Measurements from ENCODE around the gene KDM2B.
A peak's percentile ranks its signal among the peaks of the same experiment; 100 is the strongest.

KDM2B gene

DNA sequence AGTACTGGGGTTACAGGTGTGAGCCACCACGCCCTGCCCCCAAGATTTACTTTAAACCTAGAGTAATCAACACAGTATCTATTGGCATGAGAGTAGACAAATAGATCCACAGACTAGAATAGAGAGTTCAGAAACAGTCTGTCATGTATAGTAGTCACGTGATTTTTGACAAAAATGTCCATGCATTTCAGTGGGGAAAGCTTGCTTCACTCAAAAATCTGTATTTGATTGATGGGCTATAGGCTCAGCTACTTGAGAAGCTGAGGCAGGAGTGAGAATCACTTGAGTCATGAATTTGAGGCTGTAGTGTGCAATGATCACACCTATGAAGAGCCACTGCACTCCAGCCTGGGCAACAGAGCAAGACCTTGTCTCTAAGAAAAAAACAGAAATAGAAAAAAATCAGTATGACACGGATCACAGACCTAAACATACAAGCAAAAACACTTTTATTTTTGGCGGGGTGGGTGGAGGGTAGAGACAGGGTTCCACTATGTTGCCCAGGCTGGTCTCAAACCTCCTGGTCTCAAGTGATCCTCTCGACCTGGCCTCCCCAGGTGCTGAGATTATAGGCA, 37.9 kb upstream of the KDM2B start:
- no peak overlapping the region for H4K91ac ChIP-seq (ENCODE audit: low read length)
- no peak overlapping the region for H3K23ac ChIP-seq (ENCODE audit: low read length in 2 of 2)
- H3K4me1 ChIP-seq (ENCODE audit: control insufficient read depth, insufficient read depth, low read depth, low read length): no peaks in the 10 kb centered on the region
- H2BK5ac ChIP-seq (ENCODE audit: low read depth, low read length, poor library complexity, severe bottlenecking): no peak overlapping the region
- no peak overlapping the region for H2BK120ac ChIP-seq (ENCODE audit: low read depth, low read length)
- no peaks in the 10 kb centered on the region for H3K27me3 ChIP-seq (ENCODE audit: control insufficient read depth in 1 of 2, insufficient read depth in 1 of 2, low read length in 2 of 2)
- no peak overlapping the region for H3K18ac ChIP-seq (ENCODE audit: low read depth in 1 of 2, low read length in 2 of 2)
- H2AK5ac ChIP-seq (ENCODE audit: low read length, severe bottlenecking): no peak overlapping the region
- H3K36me3 ChIP-seq (ENCODE audit: control insufficient read depth in 1 of 2, insufficient read depth in 2 of 2, low read depth in 1 of 2, low read length in 2 of 2): no peaks in the 10 kb centered on the region
- H3K14ac ChIP-seq (ENCODE audit: low read length in 2 of 2): no peak overlapping the region
- H3K79me1 ChIP-seq (replicated peaks; ENCODE audit: low read length, poor library complexity, severe bottlenecking): no peaks in the 10 kb centered on the region
- no peak overlapping the region for H2BK15ac ChIP-seq (ENCODE audit: low read depth, poor library complexity, severe bottlenecking)
- no peak overlapping the region for H3K9ac ChIP-seq (ENCODE audit: low read length)
- no peaks in the 10 kb centered on the region for H3K9me3 ChIP-seq (ENCODE audit: control insufficient read depth, low read length)
- no peak for DNase-seq
- H2BK12ac ChIP-seq (ENCODE audit: low read length in 2 of 2): no peak overlapping the region
- no peak overlapping the region for H3K27ac ChIP-seq (ENCODE audit: low read length, poor library complexity, severe bottlenecking)
- H2AFZ ChIP-seq (ENCODE audit: low read depth, low read length): no peak overlapping the region
- no peak overlapping the region for H3K4ac ChIP-seq (ENCODE audit: low read depth in 1 of 2, low read length in 2 of 2)
- no peak overlapping the region for H3K4me2 ChIP-seq (ENCODE audit: low read length, poor library complexity, severe bottlenecking)
- 80% methylated on average over 4 of the region's 5 CpGs for WGBS
- H3K4me3 ChIP-seq (ENCODE audit: insufficient read depth in 1 of 2, low read depth in 1 of 2, low read length in 2 of 2): no peak overlapping the region
- no peak overlapping the region for H4K8ac ChIP-seq (ENCODE audit: low read length)

DNA sequence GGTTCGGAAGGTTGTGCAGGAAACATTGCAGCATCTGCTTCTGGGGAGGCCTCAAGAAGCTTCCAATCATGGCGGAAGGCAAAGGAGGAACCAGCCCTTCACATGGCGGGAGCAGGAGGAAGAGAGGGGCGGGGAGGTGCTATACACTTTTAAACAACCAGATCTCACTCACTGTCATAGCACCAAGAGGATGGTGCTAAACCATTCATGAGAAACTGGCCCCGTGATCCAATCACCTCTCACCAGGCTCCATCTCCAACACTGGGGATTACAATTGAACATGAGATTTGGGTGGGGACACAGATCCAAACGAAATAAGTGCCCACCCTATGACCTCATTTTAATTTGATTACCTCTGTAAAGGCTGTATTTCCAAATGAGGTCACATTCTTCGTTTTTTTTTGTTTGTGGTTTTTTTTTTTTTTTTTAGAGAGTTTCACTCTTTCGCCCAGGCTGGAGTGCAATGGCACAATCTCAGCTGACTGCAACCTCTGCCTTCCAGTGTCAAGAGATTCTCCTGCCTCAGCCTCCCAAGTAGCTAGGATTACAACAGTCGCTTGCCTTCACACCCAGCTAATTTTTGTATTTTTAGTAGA, 34.1 kb upstream of the KDM2B start:
- Histone ChIP-seq H3K9me3 (ENCODE audit: control insufficient read depth, low read length) (no peaks in the 10 kb centered on the region), H3K27me3 (ENCODE audit: control insufficient read depth in 1 of 2, insufficient read depth in 1 of 2, low read length in 2 of 2) (no peaks in the 10 kb centered on the region), H2AK5ac (ENCODE audit: low read length, severe bottlenecking) (no peak overlapping the region), H3K4me3 (ENCODE audit: insufficient read depth in 1 of 2, low read depth in 1 of 2, low read length in 2 of 2) (no peak overlapping the region), H2AFZ (ENCODE audit: low read depth, low read length) (no peak overlapping the region), H3K4me1 (ENCODE audit: control insufficient read depth, insufficient read depth, low read depth, low read length) (no peaks in the 10 kb centered on the region), H3K9ac (ENCODE audit: low read length) (no peak overlapping the region), H3K18ac (ENCODE audit: low read depth in 1 of 2, low read length in 2 of 2) (no peak overlapping the region), H3K79me1 (replicated peaks; ENCODE audit: low read length, poor library complexity, severe bottlenecking) (no peaks in the 10 kb centered on the region), H4K8ac (ENCODE audit: low read length) (no peak overlapping the region), H3K23ac (ENCODE audit: low read length in 2 of 2) (no peak overlapping the region), H4K91ac (ENCODE audit: low read length) (no peak overlapping the region), H3K4me2 (ENCODE audit: low read length, poor library complexity, severe bottlenecking) (no peak overlapping the region), H2BK15ac (ENCODE audit: low read depth, poor library complexity, severe bottlenecking) (no peak overlapping the region), H3K36me3 (ENCODE audit: control insufficient read depth in 1 of 2, insufficient read depth in 2 of 2, low read depth in 1 of 2, low read length in 2 of 2) (no peaks in the 10 kb centered on the region), H2BK5ac (ENCODE audit: low read depth, low read length, poor library complexity, severe bottlenecking) (no peak overlapping the region), H2BK120ac (ENCODE audit: low read depth, low read length) (no peak overlapping the region), H3K4ac (ENCODE audit: low read depth in 1 of 2, low read length in 2 of 2) (no peak overlapping the region), H3K14ac (ENCODE audit: low read length in 2 of 2) (no peak overlapping the region), H3K27ac (ENCODE audit: low read length, poor library complexity, severe bottlenecking) (no peak overlapping the region), H2BK12ac (ENCODE audit: low read length in 2 of 2) (no peak overlapping the region)
- DNase-seq: no peak
- WGBS: 97% methylated on average over 6 of the region's 9 CpGs

DNA sequence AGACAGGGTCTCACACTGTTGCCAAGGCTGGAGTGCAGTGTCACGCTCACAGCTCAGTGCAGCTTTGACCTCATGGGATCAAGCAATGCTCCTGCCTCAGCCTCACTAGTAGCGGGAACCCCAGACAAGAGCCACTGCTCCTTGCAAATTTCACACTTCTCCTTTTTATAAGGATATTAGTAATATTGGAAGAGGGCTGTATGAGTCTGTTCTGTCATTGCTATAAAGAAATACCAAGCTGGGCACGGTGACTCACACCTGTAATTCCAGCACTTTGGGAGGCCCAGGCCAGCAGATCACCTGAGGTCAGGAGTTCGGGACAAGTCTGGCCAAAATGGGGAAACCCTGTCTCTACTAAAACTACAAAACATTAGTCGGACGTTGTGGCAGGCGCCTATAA, 32.6 kb upstream of the KDM2B start:
- H3K9ac ChIP-seq (ENCODE audit: low read length): no peak overlapping the region
- H2BK120ac ChIP-seq (ENCODE audit: low read depth, low read length): no peak overlapping the region
- no peak overlapping the region for H3K27ac ChIP-seq (ENCODE audit: low read length, poor library complexity, severe bottlenecking)
- no peak overlapping the region for H2BK15ac ChIP-seq (ENCODE audit: low read depth, poor library complexity, severe bottlenecking)
- H2AK5ac ChIP-seq (ENCODE audit: low read length, severe bottlenecking): no peak overlapping the region
- H3K18ac ChIP-seq (ENCODE audit: low read depth in 1 of 2, low read length in 2 of 2): no peak overlapping the region
- no peak overlapping the region for H3K23ac ChIP-seq (ENCODE audit: low read length in 2 of 2)
- no peak overlapping the region for H4K8ac ChIP-seq (ENCODE audit: low read length)
- H3K4me1 ChIP-seq (ENCODE audit: control insufficient read depth, insufficient read depth, low read depth, low read length): no peaks in the 10 kb centered on the region
- H3K9me3 ChIP-seq (ENCODE audit: control insufficient read depth, low read length): no peaks in the 10 kb centered on the region
- H2AFZ ChIP-seq (ENCODE audit: low read depth, low read length): no peak overlapping the region
- no peak overlapping the region for H2BK12ac ChIP-seq (ENCODE audit: low read length in 2 of 2)
- H4K91ac ChIP-seq (ENCODE audit: low read length): no peak overlapping the region
- no peak for DNase-seq
- no peak overlapping the region for H3K14ac ChIP-seq (ENCODE audit: low read length in 2 of 2)
- H3K4ac ChIP-seq (ENCODE audit: low read depth in 1 of 2, low read length in 2 of 2): no peak overlapping the region
- H3K36me3 ChIP-seq (ENCODE audit: control insufficient read depth in 1 of 2, insufficient read depth in 2 of 2, low read depth in 1 of 2, low read length in 2 of 2): no peaks in the 10 kb centered on the region
- H2BK5ac ChIP-seq (ENCODE audit: low read depth, low read length, poor library complexity, severe bottlenecking): no peak overlapping the region
- no peak overlapping the region for H3K4me3 ChIP-seq (ENCODE audit: insufficient read depth in 1 of 2, low read depth in 1 of 2, low read length in 2 of 2)
- WGBS: 93% methylated on average over 6 of the region's 7 CpGs
- H3K27me3 ChIP-seq (ENCODE audit: control insufficient read depth in 1 of 2, insufficient read depth in 1 of 2, low read length in 2 of 2): no peaks in the 10 kb centered on the region
- no peaks in the 10 kb centered on the region for H3K79me1 ChIP-seq (replicated peaks; ENCODE audit: low read length, poor library complexity, severe bottlenecking)
- no peak overlapping the region for H3K4me2 ChIP-seq (ENCODE audit: low read length, poor library complexity, severe bottlenecking)

DNA sequence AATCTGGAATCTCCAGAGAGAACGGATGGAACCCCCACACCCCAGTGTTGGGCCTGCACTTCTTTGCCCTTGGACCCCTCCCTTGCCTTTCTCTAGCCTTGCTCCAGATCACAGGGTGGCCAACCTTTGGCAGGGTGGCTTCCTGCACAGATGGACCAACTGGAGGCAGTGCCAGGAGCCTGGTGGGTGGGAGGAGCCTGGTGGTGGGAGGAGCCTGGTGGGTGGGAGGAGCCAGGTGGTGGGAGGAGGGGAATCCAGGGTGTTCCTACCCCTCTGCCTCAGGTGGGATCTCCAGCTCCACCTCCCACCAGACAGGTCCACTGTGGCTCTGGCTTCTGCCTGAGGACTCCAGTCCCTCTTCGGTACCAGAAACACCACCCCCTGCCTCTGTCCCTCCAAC, 30.5 kb upstream of the KDM2B start:
- 85% methylated on average over 2 of the region's 2 CpGs for WGBS
- no peak overlapping the region for H3K14ac ChIP-seq (ENCODE audit: low read length in 2 of 2)
- no peak overlapping the region for H2AK5ac ChIP-seq (ENCODE audit: low read length, severe bottlenecking)
- no peak overlapping the region for H2BK15ac ChIP-seq (ENCODE audit: low read depth, poor library complexity, severe bottlenecking)
- H2AFZ ChIP-seq (ENCODE audit: low read depth, low read length): no peak overlapping the region
- no peaks in the 10 kb centered on the region for H3K79me1 ChIP-seq (replicated peaks; ENCODE audit: low read length, poor library complexity, severe bottlenecking)
- H2BK5ac ChIP-seq (ENCODE audit: low read depth, low read length, poor library complexity, severe bottlenecking): no peak overlapping the region
- no peak overlapping the region for H3K27ac ChIP-seq (ENCODE audit: low read length, poor library complexity, severe bottlenecking)
- H3K4me2 ChIP-seq (ENCODE audit: low read length, poor library complexity, severe bottlenecking): no peak overlapping the region
- H3K4ac ChIP-seq (ENCODE audit: low read depth in 1 of 2, low read length in 2 of 2): no peak overlapping the region
- no peak overlapping the region for H4K91ac ChIP-seq (ENCODE audit: low read length)
- no peak for DNase-seq
- H3K18ac ChIP-seq (ENCODE audit: low read depth in 1 of 2, low read length in 2 of 2): peak overlapping the region in 1 of 2 experiments; percentile 28
- peak overlapping the region; percentile 85 for H3K9ac ChIP-seq (ENCODE audit: low read length)
- H3K9me3 ChIP-seq (ENCODE audit: control insufficient read depth, low read length): no peaks in the 10 kb centered on the region
- no peak overlapping the region for H3K4me3 ChIP-seq (ENCODE audit: insufficient read depth in 1 of 2, low read depth in 1 of 2, low read length in 2 of 2)
- no peak overlapping the region for H2BK120ac ChIP-seq (ENCODE audit: low read depth, low read length)
- H3K36me3 ChIP-seq (ENCODE audit: control insufficient read depth in 1 of 2, insufficient read depth in 2 of 2, low read depth in 1 of 2, low read length in 2 of 2): no peaks in the 10 kb centered on the region
- H4K8ac ChIP-seq (ENCODE audit: low read length): no peak overlapping the region
- no peak overlapping the region for H3K23ac ChIP-seq (ENCODE audit: low read length in 2 of 2)
- peak overlapping the region in 1 of 2 experiments; percentile 66 for H2BK12ac ChIP-seq (ENCODE audit: low read length in 2 of 2)
- no peaks in the 10 kb centered on the region for H3K27me3 ChIP-seq (ENCODE audit: control insufficient read depth in 1 of 2, insufficient read depth in 1 of 2, low read length in 2 of 2)
- no peaks in the 10 kb centered on the region for H3K4me1 ChIP-seq (ENCODE audit: control insufficient read depth, insufficient read depth, low read depth, low read length)
